ENCODE results near the gene LRRFIP1.
"Not testable (repeated sequence)": the region's sequence is repeated elsewhere in the genome, so short reads cannot be mapped to it uniquely, and the experiment has no call there.

The LRRFIP1 gene

GRCh38 chr2:237762291-237763182, 135.2 kb downstream of the LRRFIP1 start:
- DNase-seq (ENCODE audit: low spot score in 2 of 2); in situ Hi-C loops (cut with MboI; ENCODE audit: low sequenced_read_pairs); H3K4me1 ChIP-seq: not testable (repeated sequence)

DNA sequence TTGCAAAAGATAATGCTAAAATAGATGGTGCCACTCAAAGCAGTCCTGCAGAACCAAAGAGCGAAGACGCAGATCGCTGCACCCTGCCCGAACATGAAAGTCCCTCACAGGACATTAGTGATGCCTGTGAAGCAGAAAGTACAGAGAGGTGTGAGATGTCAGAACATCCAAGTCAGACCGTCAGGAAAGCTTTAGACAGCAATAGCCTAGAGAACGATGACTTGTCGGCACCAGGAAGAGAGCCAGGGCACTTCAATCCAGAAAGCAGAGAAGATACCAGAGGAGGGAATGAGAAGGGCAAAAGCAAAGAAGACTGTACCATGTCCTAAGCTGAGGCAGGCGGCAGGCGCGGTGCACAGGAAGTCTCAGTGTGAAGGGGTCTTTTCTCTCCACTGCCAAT, 136.4 kb downstream of the LRRFIP1 start:
- Histone ChIP-seq H3K4me1 (no peaks in the 10 kb centered on the region), H3K36me3 (replicated peaks) (peaks cover 16% of the 10 kb centered on the region), H3K9me3 (no peaks in the 10 kb centered on the region), H3K4me3 (no peak overlapping the region), H3K27me3 (ENCODE audit: low read depth) (no peaks in the 10 kb centered on the region)
- DNase-seq (ENCODE audit: low spot score in 2 of 2): no peak
- in situ Hi-C loops (cut with MboI; ENCODE audit: low sequenced_read_pairs): no loop called here

More at GRCh38 chr2:237762291-237763182, 135.2 kb downstream of the LRRFIP1 start:
- H3K36me3 ChIP-seq (replicated peaks): peaks cover 19% of the 10 kb centered on the region
- H3K9me3 ChIP-seq; H3K4me3 ChIP-seq; H3K27me3 ChIP-seq (ENCODE audit: low read depth): not testable (repeated sequence)

DNA sequence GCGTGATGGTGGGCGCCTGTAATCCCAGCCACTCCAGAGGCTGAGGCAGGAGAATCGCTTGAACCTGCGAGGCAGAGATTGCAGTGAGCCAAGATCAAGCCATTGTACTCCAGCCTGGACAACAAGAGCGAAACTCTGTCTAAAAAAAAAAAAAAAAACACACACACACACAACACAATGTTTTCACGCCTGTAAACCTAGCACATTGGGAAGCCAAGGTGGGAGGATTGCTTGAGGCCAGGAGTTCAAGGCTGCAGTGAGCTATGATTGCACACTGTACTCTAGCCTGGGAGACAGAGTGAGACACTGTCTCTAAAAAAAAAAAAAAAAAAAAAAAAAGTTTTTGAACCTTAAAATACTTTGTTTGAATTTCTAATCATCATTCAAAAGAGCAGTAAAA, 137.7 kb downstream of the LRRFIP1 start:
- H3K36me3 ChIP-seq (replicated peaks); in situ Hi-C loops (cut with MboI; ENCODE audit: low sequenced_read_pairs); H3K9me3 ChIP-seq: not testable (repeated sequence)

GRCh38 chr2:237765875-237766274, 138.5 kb downstream of the LRRFIP1 start:
- no peak for DNase-seq (ENCODE audit: low spot score in 2 of 2)
- Histone ChIP-seq H3K36me3 (replicated peaks) (peaks cover 4% of the 10 kb centered on the region), H3K4me1 (no peaks in the 10 kb centered on the region), H3K4me3 (no peak overlapping the region), H3K9me3 (no peaks in the 10 kb centered on the region), H3K27me3 (ENCODE audit: low read depth) (no peaks in the 10 kb centered on the region)
- in situ Hi-C loops (cut with MboI; ENCODE audit: low sequenced_read_pairs): no loop called here

More for the DNA sequence above, 137.7 kb downstream of the LRRFIP1 start:
- not testable (repeated sequence) for H3K27me3 ChIP-seq (ENCODE audit: low read depth); H3K4me3 ChIP-seq; DNase-seq (ENCODE audit: low spot score in 2 of 2); H3K4me1 ChIP-seq

DNA sequence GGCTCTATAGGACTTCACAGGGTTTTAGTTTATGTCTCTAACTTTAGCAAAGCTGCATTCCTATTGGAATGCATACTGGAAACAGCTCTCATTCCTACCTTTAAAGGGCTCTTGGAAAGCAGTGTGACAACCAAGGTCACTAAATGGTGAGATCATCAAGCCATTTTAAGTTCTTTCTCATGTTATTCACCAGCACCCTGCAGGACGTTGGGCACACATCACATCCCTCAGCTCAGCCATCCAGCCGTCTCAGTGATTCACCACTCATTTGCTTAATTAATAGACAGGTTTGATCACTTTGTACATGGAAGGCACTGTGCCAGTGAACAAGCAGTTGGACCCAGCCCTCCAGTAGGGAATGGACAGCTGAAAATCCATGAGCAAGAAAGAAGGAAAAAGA, 139.0 kb downstream of the LRRFIP1 start:
- Histone ChIP-seq H3K36me3 (replicated peaks) (peaks cover 4% of the 10 kb centered on the region), H3K27me3 (ENCODE audit: low read depth) (no peaks in the 10 kb centered on the region), H3K4me1 (no peaks in the 10 kb centered on the region), H3K4me3 (no peak overlapping the region), H3K9me3 (no peaks in the 10 kb centered on the region)
- no peak for DNase-seq (ENCODE audit: low spot score in 2 of 2)
- in situ Hi-C loops (cut with MboI; ENCODE audit: low sequenced_read_pairs): no loop called here

GRCh38 chr2:237772513-237772912, 145.1 kb downstream of the LRRFIP1 start:
- no peaks in the 10 kb centered on the region for H3K36me3 ChIP-seq (replicated peaks)
- no peaks in the 10 kb centered on the region; the same call in 1 of the 2 replicates for H3K9me3 ChIP-seq
- peaks cover 4% of the 10 kb centered on the region for H3K4me1 ChIP-seq
- no peaks in the 10 kb centered on the region for H3K27me3 ChIP-seq (ENCODE audit: low read depth)
- no peak overlapping the region for H3K4me3 ChIP-seq
- no peak for DNase-seq (ENCODE audit: low spot score in 2 of 2)
- in situ Hi-C loops (cut with MboI; ENCODE audit: low sequenced_read_pairs): no loop called here

DNA sequence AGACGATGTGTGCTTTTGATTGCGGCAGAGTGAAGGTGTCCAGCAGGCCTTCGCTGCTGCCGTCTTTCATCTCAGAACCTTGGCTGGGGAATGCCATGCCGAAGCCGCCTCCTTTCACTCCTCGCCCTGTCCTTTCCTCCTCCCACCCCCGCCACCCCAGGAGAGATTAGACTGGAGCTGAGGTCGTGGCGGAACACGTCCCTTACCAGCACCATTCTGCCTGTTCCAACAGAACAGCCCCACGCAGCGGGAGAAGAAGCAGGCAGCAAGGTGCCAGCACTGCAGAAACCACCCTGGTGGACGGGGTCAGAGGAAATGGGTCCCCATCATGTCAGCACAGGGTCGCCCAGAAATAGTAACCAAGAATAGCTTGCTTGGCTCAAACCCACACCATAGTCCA, 146.4 kb downstream of the LRRFIP1 start:
- peaks cover 4% of the 10 kb centered on the region for H3K4me1 ChIP-seq
- H3K4me3 ChIP-seq: no peak overlapping the region
- in situ Hi-C loops (cut with MboI; ENCODE audit: low sequenced_read_pairs): no loop called here
- no peak for DNase-seq (ENCODE audit: low spot score in 2 of 2)
- H3K36me3 ChIP-seq (replicated peaks): no peaks in the 10 kb centered on the region
- H3K9me3 ChIP-seq: no peaks in the 10 kb centered on the region; the same call in 1 of the 2 replicates
- no peaks in the 10 kb centered on the region for H3K27me3 ChIP-seq (ENCODE audit: low read depth)

GRCh38 chr2:237774811-237775553, 147.6 kb downstream of the LRRFIP1 start:
- Histone ChIP-seq H3K9me3 (no peaks in the 10 kb centered on the region; the same call in 1 of the 2 replicates), H3K4me3 (no peak overlapping the region), H3K36me3 (replicated peaks) (no peaks in the 10 kb centered on the region), H3K27me3 (ENCODE audit: low read depth) (no peaks in the 10 kb centered on the region), H3K4me1 (peaks cover 4% of the 10 kb centered on the region)
- in situ Hi-C loops (cut with MboI; ENCODE audit: low sequenced_read_pairs): no loop called here
- DNase-seq (ENCODE audit: low spot score in 2 of 2): peak; percentile 50 to 75

DNA sequence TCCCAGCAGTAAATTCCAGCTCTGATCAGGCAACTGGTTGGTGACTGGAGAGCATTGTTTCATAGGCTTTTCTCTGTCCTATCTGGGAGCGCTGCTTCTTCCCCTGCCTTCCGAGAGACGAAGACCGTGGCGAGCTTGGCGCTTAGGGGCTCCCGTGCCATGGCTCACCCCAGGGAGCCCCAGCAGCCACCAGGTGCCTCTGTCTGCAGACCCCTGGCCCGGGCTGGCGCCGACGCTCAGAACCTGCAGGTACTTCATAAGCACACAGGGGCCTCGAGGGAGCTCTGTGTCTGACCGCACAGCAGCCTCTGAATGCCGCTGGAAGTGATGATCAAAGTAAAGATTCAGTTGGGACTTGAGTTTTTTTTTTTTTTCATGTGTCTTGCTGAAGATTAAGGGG, 152.1 kb downstream of the LRRFIP1 start:
- Histone ChIP-seq H3K36me3 (replicated peaks) (0 out of 2 replicates have a peak, but pooled peaks cover 3% of the 10 kb centered on the region), H3K4me3 (no peak overlapping the region), H3K27me3 (ENCODE audit: low read depth) (no peaks in the 10 kb centered on the region), H3K9me3 (no peaks in the 10 kb centered on the region; the same call in 1 of the 2 replicates), H3K4me1 (no peaks in the 10 kb centered on the region)
- DNase-seq (ENCODE audit: low spot score in 2 of 2): no peak
- in situ Hi-C loops (cut with MboI; ENCODE audit: low sequenced_read_pairs): no loop called here

GRCh38 chr2:237782181-237782580, 154.8 kb downstream of the LRRFIP1 start:
- H3K9me3 ChIP-seq: no peaks in the 10 kb centered on the region; the same call in 1 of the 2 replicates
- H3K27me3 ChIP-seq (ENCODE audit: low read depth): no peaks in the 10 kb centered on the region
- in situ Hi-C loops (cut with MboI; ENCODE audit: low sequenced_read_pairs): no loop called here
- H3K4me1 ChIP-seq: no peaks in the 10 kb centered on the region
- 0 out of 2 replicates have a peak, but pooled peaks cover 3% of the 10 kb centered on the region for H3K36me3 ChIP-seq (replicated peaks)
- DNase-seq (ENCODE audit: low spot score in 2 of 2): no peak
- no peak overlapping the region for H3K4me3 ChIP-seq

DNA sequence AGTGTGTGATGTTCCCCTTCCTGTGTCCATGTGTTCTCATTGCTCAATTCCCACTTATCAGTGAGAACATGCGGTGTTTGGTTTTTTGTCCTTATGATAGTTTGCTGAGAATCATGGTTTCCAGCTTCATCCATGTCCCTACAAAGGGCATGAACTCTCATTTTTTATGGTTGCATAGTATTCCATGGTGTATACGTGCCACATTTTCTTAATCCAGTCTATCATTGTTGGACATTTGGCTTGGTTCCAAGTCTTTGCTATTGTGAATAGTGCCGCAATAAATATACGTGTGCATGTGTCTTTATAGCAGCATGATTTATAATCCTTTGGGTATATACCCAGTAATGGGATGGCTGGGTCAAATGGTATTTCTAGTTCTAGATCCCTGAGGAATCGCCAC, 156.3 kb downstream of the LRRFIP1 start:
- H3K36me3 ChIP-seq (replicated peaks); in situ Hi-C loops (cut with MboI; ENCODE audit: low sequenced_read_pairs); H3K4me3 ChIP-seq: not testable (repeated sequence)

GRCh38 chr2:237786936-237787335, 159.5 kb downstream of the LRRFIP1 start:
- Histone ChIP-seq H3K4me3 (no peak overlapping the region), H3K9me3 (no peaks in the 10 kb centered on the region), H3K4me1 (no peaks in the 10 kb centered on the region), H3K36me3 (replicated peaks) (no peaks in the 10 kb centered on the region), H3K27me3 (ENCODE audit: low read depth) (no peaks in the 10 kb centered on the region)
- no peak for DNase-seq (ENCODE audit: low spot score in 2 of 2)
- in situ Hi-C loops (cut with MboI; ENCODE audit: low sequenced_read_pairs): no loop called here

More for the DNA sequence above, 156.3 kb downstream of the LRRFIP1 start:
- not testable (repeated sequence) for H3K27me3 ChIP-seq (ENCODE audit: low read depth); H3K4me1 ChIP-seq; DNase-seq (ENCODE audit: low spot score in 2 of 2); H3K9me3 ChIP-seq

- H3K36me3 ChIP-seq (replicated peaks): no peaks in the 10 kb centered on the region
- no peaks in the 10 kb centered on the region for H3K9me3 ChIP-seq
- DNase-seq (ENCODE audit: low spot score in 2 of 2): no peak
- H3K4me1 ChIP-seq: no peaks in the 10 kb centered on the region
- in situ Hi-C loops (cut with MboI; ENCODE audit: low sequenced_read_pairs): no loop called here
- H3K4me3 ChIP-seq: no peak overlapping the region
- H3K27me3 ChIP-seq (ENCODE audit: low read depth): no peaks in the 10 kb centered on the region
Observed at GRCh38 chr2:237790353-237790752, 163.0 kb downstream of the LRRFIP1 start.

All from HAP-1 (cell line).